ENCODE results near the gene DAPK2. TPM values are rescaled to one million over a fixed set of nuclear protein-coding genes. Genes with fewer than 3 reads are reported as not detected.

Gene DAPK2
- total RNA-seq, 1 donor from 2014 or later, result 2.4 TPM

DNA sequence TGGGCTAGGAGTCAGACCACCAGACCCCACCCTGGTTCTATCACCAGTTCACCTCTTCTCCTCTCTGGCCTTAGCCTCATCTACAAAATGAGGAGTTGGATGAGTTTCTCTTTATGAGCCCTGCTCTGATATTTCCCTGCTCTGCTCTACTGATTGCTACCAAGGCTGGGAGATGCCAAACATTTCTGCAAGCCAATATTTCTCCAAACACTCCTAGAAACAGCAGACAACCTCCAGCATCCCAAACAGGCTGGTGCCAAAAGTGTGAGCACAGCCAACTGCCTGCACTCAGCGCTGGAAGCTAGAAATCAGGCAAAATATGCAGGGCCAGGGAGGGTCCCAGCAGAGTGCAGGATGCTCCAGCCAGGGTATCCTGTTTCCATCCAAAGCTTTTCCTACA lies 10.8 kb downstream of the DAPK2 start:
- TF ChIP-seq, protein P1, sequence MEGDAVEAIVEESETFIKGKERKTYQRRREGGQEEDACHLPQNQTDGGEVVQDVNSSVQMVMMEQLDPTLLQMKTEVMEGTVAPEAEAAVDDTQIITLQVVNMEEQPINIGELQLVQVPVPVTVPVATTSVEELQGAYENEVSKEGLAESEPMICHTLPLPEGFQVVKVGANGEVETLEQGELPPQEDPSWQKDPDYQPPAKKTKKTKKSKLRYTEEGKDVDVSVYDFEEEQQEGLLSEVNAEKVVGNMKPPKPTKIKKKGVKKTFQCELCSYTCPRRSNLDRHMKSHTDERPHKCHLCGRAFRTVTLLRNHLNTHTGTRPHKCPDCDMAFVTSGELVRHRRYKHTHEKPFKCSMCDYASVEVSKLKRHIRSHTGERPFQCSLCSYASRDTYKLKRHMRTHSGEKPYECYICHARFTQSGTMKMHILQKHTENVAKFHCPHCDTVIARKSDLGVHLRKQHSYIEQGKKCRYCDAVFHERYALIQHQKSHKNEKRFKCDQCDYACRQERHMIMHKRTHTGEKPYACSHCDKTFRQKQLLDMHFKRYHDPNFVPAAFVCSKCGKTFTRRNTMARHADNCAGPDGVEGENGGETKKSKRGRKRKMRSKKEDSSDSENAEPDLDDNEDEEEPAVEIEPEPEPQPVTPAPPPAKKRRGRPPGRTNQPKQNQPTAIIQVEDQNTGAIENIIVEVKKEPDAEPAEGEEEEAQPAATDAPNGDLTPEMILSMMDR (IDR thresholded peaks at IDR 0.05), result no peak
- Histone ChIP-seq H3K4me3 (no peak overlapping the region), H3K27me3 (no peaks in the 10 kb centered on the region), H3K36me3 (no peaks in the 10 kb centered on the region), H3K4me1 (no peaks in the 10 kb centered on the region), H3K27ac (no peak overlapping the region), H3K9me3 (no peaks in the 10 kb centered on the region)
- intact Hi-C loops (cut with DNase I), result no loop called here
- no peak for DNase-seq (ENCODE audit: low spot score in 2 of 2)

DNA sequence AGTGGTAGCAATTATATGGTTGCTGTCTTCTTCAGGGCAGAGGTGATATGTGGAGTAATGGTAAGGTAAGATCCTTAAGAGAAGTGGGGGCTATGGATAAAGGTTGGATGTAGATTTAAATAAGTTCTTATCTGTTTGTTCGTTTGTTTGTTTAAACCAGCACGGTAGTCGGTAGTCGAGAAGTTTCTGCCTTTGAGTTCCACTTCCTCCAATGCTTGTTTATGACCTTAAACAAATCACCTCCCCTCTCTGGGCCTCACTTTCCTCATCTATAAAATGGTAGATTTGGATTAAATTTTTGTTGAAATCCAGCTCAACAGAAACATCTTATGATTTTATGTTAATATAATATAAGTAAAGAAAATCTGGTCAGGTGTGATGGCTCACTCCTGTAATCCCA lies 11.8 kb downstream of the DAPK2 start:
- TF ChIP-seq, protein P1 (IDR thresholded peaks at IDR 0.05), result no peak
- Histone ChIP-seq H3K9me3 (no peaks in the 10 kb centered on the region), H3K4me3 (no peak overlapping the region), H3K4me1 (no peaks in the 10 kb centered on the region), H3K27me3 (no peaks in the 10 kb centered on the region), H3K36me3 (no peaks in the 10 kb centered on the region), H3K27ac (no peak overlapping the region)
- intact Hi-C loops (cut with DNase I), result no loop called here
- no peak for DNase-seq (ENCODE audit: low spot score in 2 of 2)

DNA sequence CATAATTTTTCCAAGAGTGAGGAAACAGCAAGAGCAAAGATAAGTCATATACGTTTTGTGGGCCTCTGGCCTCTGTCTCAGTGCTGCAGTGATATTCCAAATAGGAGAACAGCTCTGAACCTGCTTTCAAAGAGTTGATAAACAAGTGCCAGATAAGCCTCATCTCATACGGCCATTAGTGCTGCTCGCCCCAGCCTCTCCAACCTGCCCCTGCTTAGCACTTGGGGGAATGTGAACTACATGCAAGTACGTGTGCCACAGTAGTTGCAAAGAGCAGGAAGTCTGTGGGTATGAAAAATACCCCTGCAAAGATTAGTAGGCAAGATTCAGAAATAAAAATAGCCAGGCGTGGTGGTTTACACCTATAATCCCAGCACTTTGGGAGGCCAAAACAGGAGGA lies 14.0 kb downstream of the DAPK2 start:
- DNase-seq (ENCODE audit: low spot score in 2 of 2), result no peak
- intact Hi-C loops (cut with DNase I), result no loop called here

DNA sequence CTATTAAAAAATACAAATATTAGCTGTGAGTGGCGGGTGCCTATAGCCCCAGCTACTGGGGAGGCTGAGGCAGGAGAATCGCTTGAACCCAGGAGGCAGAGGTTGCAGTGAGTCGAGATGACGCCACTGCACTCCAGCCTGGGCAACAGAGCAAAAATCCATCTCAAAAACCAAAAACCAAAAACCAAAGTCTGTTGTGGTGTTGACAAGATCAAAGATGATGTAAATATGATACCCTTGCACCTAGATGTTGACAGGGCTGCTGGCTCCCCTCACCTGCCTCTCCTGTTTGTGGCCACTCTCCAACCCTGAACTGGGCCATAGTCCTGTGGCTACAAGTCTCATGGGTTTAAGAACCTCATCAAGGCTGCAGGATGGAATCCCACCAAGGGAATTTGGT lies 16.2 kb downstream of the DAPK2 start:
- Histone ChIP-seq H3K4me3 (no peak overlapping the region), H3K36me3 (no peaks in the 10 kb centered on the region), H3K27me3 (no peaks in the 10 kb centered on the region), H3K27ac (no peak overlapping the region), H3K4me1 (no peaks in the 10 kb centered on the region), H3K9me3 (no peaks in the 10 kb centered on the region)
- DNase-seq (ENCODE audit: low spot score in 2 of 2), result no peak
- TF ChIP-seq, protein P1 (IDR thresholded peaks at IDR 0.05), result no peak
- intact Hi-C loops (cut with DNase I), result no loop called here

More for the DNA sequence above, 14.0 kb downstream of the DAPK2 start:
- Histone ChIP-seq H3K4me1 (no peaks in the 10 kb centered on the region), H3K27me3 (no peaks in the 10 kb centered on the region), H3K4me3 (no peak overlapping the region), H3K9me3 (no peaks in the 10 kb centered on the region), H3K36me3 (no peaks in the 10 kb centered on the region), H3K27ac (no peak overlapping the region)
- TF ChIP-seq, protein P1 (IDR thresholded peaks at IDR 0.05), result no peak

DNA sequence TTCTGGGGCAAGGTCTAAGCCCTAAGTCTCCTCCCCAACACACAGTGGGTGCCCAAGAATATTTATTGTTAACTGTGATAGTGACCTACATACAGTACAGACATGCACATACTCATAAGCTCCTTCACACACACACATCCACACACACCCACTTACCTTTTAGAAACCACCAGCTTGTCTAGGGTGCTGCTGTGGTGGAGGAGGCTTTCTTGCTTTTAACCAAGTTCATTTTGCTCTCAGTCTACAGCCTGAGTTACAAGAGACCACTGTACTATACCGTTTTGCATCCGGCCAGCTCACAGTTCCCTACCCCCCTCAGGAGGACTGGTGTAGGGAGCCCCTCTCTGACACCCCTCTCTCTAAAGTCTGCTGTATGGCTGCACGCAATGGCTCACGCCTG lies 16.7 kb downstream of the DAPK2 start:
- no peak overlapping the region for H3K27ac ChIP-seq
- DNase-seq (ENCODE audit: low spot score in 2 of 2), result no peak
- no peaks in the 10 kb centered on the region for H3K36me3 ChIP-seq
- no peaks in the 10 kb centered on the region for H3K27me3 ChIP-seq
- no peaks in the 10 kb centered on the region for H3K9me3 ChIP-seq
- TF ChIP-seq, protein P1 (IDR thresholded peaks at IDR 0.05), result no peak
- no peaks in the 10 kb centered on the region for H3K4me1 ChIP-seq
- intact Hi-C loops (cut with DNase I), result no loop called here
- no peak overlapping the region for H3K4me3 ChIP-seq

DNA sequence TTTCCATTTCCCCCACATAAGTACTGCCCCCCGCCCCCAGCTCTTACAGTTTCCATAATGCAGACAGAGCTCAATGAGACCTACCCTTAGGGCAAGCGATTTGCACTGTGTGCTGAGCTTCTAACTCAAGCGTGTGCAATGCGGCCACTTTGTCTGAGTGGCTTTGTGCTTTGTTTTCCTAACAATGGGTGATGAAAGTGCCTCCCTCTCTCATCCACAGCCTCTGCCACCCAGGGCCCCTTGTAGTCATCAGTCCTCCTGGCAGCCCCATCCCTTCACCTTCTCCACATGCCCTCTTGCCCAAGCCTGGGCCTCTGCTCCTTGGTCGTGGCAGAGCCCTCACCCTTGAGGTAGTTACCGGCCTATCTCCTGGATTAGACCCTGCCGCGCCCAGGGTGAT lies 17.2 kb downstream of the DAPK2 start:
- H3K4me1 ChIP-seq, result no peaks in the 10 kb centered on the region
- no peak for DNase-seq (ENCODE audit: low spot score in 2 of 2)
- H3K9me3 ChIP-seq, result no peaks in the 10 kb centered on the region
- intact Hi-C loops (cut with DNase I), result no loop called here
- no peak overlapping the region for H3K27ac ChIP-seq
- H3K4me3 ChIP-seq, result no peak overlapping the region
- no peaks in the 10 kb centered on the region for H3K27me3 ChIP-seq
- TF ChIP-seq, protein P1 (IDR thresholded peaks at IDR 0.05), result no peak
- no peaks in the 10 kb centered on the region for H3K36me3 ChIP-seq

All from ascending aorta (tissue), 2 donors.